Stimulated activated CD4-positive, alpha-beta T cell treated with anti-CD3 and anti-CD28 coated beads, Interleukin-1b, Interleukin-23, amount 100 ng/mL, for 48 hours (primary cell): ENCODE results near the gene PRKCSH.
"Not testable (repeated sequence)": the region's sequence is repeated elsewhere in the genome, so short reads cannot be mapped to it uniquely, and the experiment has no call there.

Experiments used
- DNase-seq: peaks from one replicate; pipeline ENCODE4 v3.0.0-alpha.2; 2020

The PRKCSH gene

GRCh38 chr19:11451327-11451870, 16.0 kb downstream of the PRKCSH start:
- DNase-seq = no peak

DNA sequence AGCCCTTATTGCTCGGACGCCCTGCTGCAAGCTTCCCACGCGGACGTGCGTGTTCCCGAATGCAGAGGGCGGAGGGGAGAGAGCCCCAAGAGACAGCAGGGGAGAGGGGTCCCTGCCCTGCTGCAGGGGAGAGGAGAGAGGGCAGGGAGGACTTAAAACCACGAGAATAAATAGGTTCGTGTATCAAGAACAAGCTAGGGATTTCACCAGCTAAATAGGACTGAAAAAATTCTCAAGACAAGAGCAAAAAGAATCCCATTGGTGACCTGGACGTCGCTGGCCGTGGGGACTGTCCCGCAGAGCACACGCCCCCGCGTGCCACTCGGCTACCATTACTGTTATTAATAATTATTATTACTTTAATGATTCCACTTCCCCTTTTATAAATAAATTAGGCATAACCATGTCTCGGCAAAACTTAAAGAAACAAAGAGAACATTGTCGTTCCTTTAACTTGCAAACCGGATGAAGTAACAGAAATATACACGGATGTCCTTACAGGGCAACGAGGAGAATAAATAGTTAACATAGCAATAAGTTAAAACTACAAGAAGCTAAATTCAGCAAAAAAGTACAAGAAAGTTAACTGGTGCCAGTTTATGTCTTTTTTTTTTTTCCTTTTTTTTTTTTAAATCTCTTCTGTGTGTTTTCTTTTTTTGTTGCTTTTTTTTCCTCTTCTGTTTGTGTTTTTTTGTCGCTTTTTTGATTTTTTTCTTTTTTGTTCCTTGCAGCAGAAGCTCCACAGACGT, 16.6 kb downstream of the PRKCSH start:
- no peak for DNase-seq

- no peak for DNase-seq
These were observed 17.3 kb downstream of the PRKCSH start for GRCh38 chr19:11452620-11453310.

GRCh38 chr19:11453468-11454341, 18.3 kb downstream of the PRKCSH start:
- no peak for DNase-seq

DNA sequence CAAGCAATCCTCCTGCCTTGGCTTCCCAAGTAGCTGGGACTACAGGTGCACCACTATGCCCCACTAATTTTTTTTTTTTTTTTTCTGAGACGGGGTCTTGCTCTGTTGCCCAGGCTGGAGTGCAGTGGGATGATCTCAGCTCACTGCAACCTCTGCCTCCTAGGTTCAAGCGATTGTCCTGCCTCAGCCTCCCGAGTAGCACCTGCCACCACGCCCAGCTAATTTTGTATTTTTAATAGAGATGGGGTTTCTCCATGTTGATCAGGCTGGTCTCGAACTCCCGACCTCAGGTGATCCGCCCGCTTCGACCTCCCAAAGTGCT, 19.8 kb downstream of the PRKCSH start:
- not testable (repeated sequence) for DNase-seq

DNA sequence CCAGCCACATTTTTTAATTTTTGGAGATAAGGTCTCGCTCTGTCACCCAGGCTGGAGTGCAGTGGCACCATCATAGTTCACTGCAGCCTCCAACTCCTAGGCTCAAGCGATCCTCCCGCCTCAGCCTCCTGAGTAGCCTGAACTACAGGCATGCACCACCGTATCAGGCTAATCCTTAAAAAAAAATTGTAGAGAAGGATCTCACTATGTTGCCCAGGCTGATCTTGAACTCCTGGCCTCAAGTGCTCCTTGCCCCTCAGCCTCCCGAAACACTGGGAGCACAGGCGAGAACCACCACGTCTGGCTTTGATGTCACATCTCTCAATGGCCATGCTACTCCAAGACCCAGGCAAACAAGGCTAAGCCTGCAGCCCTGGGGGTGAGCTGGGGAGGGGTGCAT, 21.2 kb downstream of the PRKCSH start:
- no peak for DNase-seq

GRCh38 chr19:11457115-11457514, 21.7 kb downstream of the PRKCSH start:
- no peak for DNase-seq

DNA sequence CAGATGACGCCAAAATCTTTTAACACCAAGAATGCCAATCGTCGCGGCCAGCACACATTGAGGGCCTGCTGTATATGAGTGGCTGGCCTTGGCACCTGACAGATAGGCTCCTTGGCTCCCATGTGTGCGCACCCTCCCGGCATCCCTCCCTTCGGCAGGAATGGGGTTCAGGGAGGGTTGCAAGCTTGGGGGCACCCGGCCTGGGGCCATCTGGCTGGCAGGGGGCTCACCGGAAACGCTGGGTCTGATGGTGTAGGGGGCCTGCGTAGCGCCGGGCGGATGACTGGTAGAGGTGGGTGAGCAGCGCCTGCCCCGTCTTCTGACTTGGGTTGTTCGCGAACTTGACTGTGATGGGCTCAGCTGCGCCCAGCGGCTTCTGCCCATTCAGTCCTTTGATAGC, 22.4 kb downstream of the PRKCSH start:
- no peak for DNase-seq

DNA sequence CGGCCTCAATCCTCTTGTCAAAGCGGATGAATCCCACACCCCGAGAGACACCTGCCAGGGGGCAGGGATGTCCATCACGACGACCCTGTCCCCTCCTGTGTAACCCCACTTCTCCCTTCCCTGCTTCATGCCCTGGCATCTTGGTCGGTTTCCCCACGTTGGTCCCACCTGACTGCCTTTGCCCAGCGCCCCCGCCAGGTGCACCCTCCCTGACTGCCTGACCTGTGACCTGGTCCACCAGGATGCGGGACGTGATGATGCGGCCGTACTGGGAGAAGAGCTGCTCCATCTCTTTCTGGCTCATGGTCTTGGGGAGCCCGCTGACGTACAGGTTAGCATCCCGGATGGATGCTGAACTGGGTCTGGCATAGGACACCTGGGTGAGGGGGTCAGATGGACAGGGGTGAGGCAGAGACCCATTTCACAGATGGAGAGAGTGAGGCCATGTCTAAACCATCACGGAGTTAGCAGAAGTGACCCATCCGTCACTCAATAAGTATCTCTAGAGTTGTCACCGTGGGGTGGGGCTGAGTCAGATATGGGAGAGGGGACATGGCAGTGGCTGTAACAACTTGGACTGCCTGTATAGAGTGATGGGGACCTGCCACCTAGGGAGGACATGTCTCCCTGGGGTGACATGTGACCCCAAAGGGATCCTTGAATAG, 22.9 kb downstream of the PRKCSH start:
- DNase-seq = no peak

GRCh38 chr19:11458912-11459311, 23.5 kb downstream of the PRKCSH start:
- DNase-seq = not testable (repeated sequence)

- no peak for DNase-seq
These were observed 24.8 kb downstream of the PRKCSH start for GRCh38 chr19:11460207-11460606.

GRCh38 chr19:11461453-11461852, 26.0 kb downstream of the PRKCSH start:
- DNase-seq = no peak

DNA sequence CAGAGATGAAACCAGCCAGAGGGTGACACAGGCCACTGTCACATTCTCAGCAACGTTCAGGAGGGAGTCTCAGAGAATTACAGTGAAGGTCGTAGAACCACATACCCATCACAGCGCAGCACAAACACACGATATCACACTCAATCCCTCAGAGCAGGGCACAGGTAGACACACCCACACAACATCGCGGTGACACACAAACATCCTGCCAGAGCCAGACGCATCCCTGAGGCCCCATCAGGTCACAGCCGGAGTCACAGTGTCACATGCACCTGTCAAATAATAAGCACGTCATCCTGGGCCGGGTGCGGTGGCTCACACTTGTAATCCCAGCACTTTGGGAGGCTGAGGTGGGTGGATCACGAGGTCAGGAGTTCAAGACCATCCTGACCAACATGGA, 28.0 kb downstream of the PRKCSH start:
- DNase-seq = no peak

DNA sequence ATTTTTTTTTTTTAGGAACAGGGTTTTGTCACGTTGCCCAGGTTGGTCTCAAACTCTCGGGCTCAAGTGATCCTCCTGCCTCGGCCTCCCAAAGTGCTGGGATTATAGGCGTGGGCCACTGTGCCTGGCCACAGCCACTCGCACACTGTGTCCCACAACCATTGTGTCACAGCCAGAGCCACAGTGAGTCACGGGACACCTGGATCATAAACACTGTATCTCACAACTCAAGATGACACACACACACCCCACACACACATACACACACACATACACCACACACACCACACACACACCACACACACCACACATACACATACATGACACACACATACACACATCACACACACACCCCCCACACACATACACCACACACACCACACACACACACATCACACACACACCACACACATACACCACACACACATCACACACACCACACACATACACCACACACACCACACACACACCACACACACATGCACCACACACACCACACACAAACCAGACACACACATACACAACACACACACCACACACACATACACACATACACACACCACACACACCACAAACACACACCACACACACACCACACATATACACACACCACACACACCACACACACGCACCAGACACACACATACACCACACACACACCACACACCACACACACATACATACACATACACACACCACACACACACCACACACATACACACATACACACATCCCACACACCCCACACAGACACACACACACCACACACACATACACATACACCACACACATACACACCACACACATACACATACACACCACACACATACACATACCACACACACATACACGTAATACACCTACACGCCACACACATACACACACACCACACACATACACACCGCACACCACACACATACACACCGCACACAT, 29.2 kb downstream of the PRKCSH start:
- no peak for DNase-seq

DNA sequence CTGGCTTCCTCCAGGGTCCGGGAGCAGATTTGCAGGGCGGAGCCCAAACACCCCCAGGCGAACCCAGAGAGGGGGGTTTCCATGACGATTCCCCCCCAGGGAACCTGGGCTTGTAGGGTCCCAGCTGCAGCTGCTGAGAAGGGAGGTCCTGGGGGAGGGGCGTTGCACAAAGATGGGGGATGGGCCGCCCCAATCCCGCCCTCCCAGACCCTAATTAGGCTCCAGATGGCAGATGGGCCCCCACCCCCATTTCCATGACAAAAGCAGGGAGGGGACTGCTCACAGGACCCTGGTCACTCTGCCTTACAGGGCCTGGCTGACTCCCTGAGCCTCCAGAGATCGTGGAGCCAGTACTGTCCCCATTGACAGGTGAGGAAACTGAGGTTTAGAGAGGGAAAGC, 30.2 kb downstream of the PRKCSH start:
- no peak for DNase-seq

DNA sequence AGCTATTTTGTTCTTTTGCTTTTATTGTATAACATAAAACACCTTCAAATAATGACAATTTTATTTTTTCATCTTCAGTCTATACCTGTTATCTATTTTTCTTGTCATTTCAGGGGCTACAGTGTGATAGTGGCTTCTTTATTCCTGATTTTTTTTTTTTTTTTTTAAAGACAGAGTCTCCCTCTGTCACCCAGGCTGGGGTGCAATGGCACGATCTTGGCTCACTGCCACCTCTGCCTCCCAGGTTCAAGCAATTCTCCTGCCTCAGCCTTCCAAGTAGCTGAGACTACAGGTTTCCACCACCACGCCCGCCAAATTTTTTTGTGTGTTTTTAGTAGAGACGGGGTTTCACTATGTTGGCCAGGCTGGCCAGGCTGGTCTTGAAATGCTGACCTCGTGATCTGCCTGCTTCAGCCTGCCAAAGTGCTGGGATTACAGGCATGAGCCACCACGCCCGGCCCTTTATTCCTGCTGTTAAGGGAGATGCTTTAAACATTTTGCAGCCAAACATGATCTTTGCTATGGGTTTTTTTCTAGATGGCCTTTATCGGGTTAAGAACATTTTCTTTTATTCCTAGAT, 32.9 kb downstream of the PRKCSH start:
- not testable (repeated sequence) for DNase-seq

DNA sequence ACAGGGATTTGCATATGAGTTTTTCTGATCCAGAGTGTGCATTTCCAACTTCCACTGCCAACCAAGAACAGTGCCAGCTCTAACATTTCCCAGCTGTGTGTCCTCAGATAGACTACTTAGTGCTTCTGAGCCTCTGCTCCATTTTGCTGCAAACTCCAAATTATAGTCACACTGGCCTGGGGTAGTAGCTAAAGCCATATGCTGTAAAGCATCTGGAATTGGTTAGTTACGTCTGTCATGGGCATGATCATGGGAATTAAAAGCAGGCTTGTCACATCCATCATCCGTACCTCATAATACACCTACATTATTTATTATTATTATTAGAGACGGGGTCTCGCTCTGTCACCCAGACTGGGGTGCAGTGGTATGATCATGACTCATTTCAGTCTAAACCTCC, 38.3 kb downstream of the PRKCSH start:
- DNase-seq = no peak

DNA sequence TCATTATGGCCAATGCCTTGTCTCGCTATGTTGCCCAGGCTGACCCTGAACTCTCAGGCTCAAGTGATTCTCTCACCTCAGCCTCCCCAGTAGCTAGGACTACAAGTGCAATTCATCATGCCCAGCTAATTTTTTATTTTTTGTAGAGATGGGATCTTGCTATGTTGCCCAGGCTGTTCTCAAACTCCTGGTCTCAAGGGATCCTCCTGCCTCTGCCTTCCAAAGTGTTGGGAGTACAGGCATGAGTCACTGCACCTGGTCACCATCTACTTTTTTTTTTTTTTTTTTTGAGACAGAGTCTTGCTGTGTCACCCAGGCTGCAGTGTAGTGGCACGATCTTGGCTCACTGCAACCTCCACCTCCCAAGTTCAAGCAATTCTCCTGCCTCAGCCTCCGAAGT, 39.9 kb downstream of the PRKCSH start:
- not testable (repeated sequence) for DNase-seq

GRCh38 chr19:11475861-11476260, 40.4 kb downstream of the PRKCSH start:
- DNase-seq = no peak

DNA sequence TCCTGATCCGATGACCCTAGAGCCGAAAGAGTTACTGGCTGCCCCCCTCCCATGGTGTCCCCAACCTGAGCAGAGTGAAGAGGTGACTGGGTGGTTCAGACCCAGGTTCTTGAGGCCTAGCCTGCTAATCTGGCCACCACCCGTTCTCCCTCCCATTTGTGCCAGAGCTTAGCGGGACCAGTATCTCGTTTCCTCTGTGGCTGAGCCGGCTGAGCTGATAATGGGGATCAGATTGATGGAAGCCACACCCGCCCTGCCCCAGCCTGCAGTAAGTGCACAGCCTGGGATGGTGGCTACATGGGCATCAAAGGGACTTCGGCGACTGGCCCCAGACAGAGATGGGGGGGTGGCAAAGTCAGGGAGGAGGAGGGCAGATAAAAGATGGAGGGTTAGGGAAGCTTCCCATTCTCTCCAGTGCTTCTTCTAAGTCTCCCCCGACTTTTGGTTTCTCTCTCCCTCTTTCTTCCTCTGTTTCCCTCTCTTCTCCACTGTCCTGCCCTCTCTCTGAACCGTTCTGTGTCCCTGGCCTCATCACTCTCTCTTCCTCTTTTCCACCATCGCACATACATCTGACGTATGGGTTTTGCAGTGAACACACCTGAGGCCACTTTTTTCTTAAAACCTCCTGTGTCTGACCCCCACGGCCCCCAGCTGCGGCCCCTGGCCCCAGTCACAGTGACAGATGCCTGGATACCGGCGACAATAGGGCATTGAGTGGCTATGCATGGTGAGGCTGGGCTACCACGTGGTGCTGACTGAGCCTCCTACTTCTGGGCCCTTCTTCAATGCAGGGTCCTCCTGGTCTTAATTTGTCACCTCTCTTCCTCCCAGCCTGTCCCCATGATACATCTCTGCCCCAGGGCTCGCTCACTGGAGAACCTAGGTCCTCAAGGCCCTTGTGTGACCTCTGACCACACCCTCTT, 43.0 kb downstream of the PRKCSH start:
- no peak for DNase-seq
